ENCODE measurements around the gene SLC25A17. TPM values are rescaled to one million over a fixed set of nuclear protein-coding genes. Genes with fewer than 3 reads are reported as not detected.

SLC25A17 gene
- total RNA-seq, 2 donors from 2014 or later: 7.6 to 8.3 TPM

DNA sequence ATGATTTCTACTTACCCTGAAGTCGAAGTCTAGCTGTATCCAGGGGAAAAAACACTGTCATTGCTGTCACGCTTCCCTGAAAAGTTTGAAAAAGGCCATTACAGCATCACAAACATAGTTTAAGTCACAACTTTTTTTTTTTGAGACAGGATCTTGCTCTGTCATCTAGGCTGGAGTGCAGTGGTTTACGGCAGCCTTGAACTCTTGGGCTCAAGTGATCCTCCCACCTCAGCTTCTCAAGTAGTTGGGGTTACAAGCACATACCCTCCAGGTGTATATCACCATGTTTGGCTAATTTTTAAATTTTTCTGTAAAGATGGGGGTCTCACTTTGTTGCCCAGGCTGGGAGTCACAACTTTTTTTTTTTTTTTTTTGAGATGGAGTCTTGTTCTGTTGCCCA, 20.1 kb downstream of the SLC25A17 start:
- Histone ChIP-seq H3K27ac (no peak overlapping the region), H3K27me3 (no peaks in the 10 kb centered on the region), H3K4me1 (no peaks in the 10 kb centered on the region), H3K4me3 (no peak overlapping the region), H3K36me3 (replicated peaks in 1 of 2; ENCODE audit: insufficient read depth in 1 of 2, low read depth in 2 of 2) (no peaks in the 10 kb centered on the region), H3K9me3 (no peaks in the 10 kb centered on the region)
- ATAC-seq: no peak
- 98 to 100% methylated on average over 3 of the region's 3 CpGs for WGBS, 2 donors
- TF ChIP-seq, protein P1, sequence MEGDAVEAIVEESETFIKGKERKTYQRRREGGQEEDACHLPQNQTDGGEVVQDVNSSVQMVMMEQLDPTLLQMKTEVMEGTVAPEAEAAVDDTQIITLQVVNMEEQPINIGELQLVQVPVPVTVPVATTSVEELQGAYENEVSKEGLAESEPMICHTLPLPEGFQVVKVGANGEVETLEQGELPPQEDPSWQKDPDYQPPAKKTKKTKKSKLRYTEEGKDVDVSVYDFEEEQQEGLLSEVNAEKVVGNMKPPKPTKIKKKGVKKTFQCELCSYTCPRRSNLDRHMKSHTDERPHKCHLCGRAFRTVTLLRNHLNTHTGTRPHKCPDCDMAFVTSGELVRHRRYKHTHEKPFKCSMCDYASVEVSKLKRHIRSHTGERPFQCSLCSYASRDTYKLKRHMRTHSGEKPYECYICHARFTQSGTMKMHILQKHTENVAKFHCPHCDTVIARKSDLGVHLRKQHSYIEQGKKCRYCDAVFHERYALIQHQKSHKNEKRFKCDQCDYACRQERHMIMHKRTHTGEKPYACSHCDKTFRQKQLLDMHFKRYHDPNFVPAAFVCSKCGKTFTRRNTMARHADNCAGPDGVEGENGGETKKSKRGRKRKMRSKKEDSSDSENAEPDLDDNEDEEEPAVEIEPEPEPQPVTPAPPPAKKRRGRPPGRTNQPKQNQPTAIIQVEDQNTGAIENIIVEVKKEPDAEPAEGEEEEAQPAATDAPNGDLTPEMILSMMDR (IDR thresholded peaks at IDR 0.05): no peak
- no peak for TF ChIP-seq POLR2A (IDR thresholded peaks at IDR 0.05)
- intact Hi-C loops (cut with DNase I): no loop called here
- DNase-seq: no peak

- intact Hi-C loops (cut with DNase I): no loop called here
- H3K4me3 ChIP-seq: no peak overlapping the region
- 80 to 81% methylated on average over 1 of the region's 1 CpG for WGBS, 2 donors
- no peaks in the 10 kb centered on the region for H3K36me3 ChIP-seq (replicated peaks in 1 of 2; ENCODE audit: insufficient read depth in 1 of 2, low read depth in 2 of 2)
- no peaks in the 10 kb centered on the region for H3K9me3 ChIP-seq
- H3K27me3 ChIP-seq: no peaks in the 10 kb centered on the region
- no peak for ATAC-seq
- no peak overlapping the region for H3K27ac ChIP-seq
- no peak for DNase-seq
- no peaks in the 10 kb centered on the region for H3K4me1 ChIP-seq
- TF ChIP-seq, protein P1 (IDR thresholded peaks at IDR 0.05): no peak
These were observed 21.7 kb downstream of the SLC25A17 start for GRCh38 chr22:40797427-40797826.

DNA sequence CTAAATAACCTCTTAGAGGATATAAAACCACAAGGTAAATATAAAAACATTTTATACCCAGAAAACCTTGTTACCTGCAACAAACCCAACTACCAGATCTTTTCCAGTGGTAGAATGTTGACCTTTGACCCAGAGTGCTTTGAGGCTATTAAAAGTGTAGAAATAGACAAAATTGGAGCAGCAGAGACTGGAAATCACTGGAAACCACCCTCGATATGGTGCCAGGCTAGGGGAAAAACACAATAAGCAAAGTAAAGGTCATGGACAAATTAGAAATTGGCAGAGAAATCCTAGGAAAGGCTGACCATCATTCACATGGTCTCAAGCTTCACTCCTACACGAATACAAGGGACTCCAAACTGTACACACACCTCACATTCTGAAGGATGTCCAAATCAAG, 26.7 kb downstream of the SLC25A17 start:
- WGBS, 2 donors: 72 to 88% methylated on average over 2 of the region's 2 CpGs
- no peak for TF ChIP-seq POLR2A (IDR thresholded peaks at IDR 0.05)
- TF ChIP-seq, protein P1 (IDR thresholded peaks at IDR 0.05): no peak
- Histone ChIP-seq H3K9me3 (no peaks in the 10 kb centered on the region), H3K27ac (no peak overlapping the region), H3K4me3 (no peak overlapping the region), H3K4me1 (no peaks in the 10 kb centered on the region), H3K36me3 (replicated peaks in 1 of 2; ENCODE audit: insufficient read depth in 1 of 2, low read depth in 2 of 2) (no peaks in the 10 kb centered on the region), H3K27me3 (no peaks in the 10 kb centered on the region)
- no peak for ATAC-seq
- DNase-seq: no peak
- intact Hi-C loops (cut with DNase I): no loop called here

DNA sequence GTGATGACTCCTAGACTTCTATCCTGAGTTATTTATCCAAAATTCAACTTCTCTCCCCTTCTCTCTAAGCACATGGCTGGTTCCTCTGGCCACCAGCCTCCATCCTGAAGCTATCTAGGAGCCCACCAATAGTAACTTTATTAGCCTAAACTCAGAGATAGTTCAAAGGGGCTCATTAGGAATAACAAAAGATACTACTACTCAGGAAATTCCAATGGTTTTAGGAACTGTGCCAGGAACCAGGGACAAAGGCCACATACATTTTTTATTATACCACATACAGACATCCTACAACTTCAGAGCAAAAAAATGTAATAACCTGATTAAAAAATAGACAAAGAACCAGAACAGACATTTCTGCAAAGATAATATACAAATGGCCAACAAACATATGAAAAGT, 27.9 kb downstream of the SLC25A17 start:
- DNase-seq: no peak
- intact Hi-C loops (cut with DNase I): no loop called here
- no peak for ATAC-seq
- Histone ChIP-seq H3K27me3 (no peaks in the 10 kb centered on the region), H3K27ac (no peak overlapping the region), H3K4me1 (no peaks in the 10 kb centered on the region), H3K4me3 (no peak overlapping the region), H3K36me3 (replicated peaks in 1 of 2; ENCODE audit: insufficient read depth in 1 of 2, low read depth in 2 of 2) (no peaks in the 10 kb centered on the region), H3K9me3 (no peaks in the 10 kb centered on the region)
- TF ChIP-seq, protein P1 (IDR thresholded peaks at IDR 0.05): no peak
- TF ChIP-seq POLR2A (IDR thresholded peaks at IDR 0.05): no peak

GRCh38 chr22:40789131-40789530, 30.0 kb downstream of the SLC25A17 start:
- ATAC-seq (no peak), DNase-seq (no peak)
- Histone ChIP-seq H3K27ac (no peak overlapping the region), H3K4me1 (no peaks in the 10 kb centered on the region), H3K9me3 (no peaks in the 10 kb centered on the region), H3K4me3 (no peak overlapping the region), H3K36me3 (replicated peaks in 1 of 2; ENCODE audit: insufficient read depth in 1 of 2, low read depth in 2 of 2) (no peaks in the 10 kb centered on the region), H3K27me3 (no peaks in the 10 kb centered on the region)
- 98% methylated on average over 13 to 22 of the region's 22 CpGs for WGBS, 2 donors
- TF ChIP-seq POLR2A (IDR thresholded peaks at IDR 0.05): no peak
- TF ChIP-seq, protein P1 (IDR thresholded peaks at IDR 0.05): no peak
- intact Hi-C loops (cut with DNase I): no loop called here

All from body of pancreas (tissue), 4 donors.